SK-N-SH treated with all-trans-retinoic acid at 6 μM for 48 hours (cell line): ENCODE results near the gene CPNE4.

ENCODE experiments used
- ATAC-seq: fragments of 200-7000 bp; cut with Tn5 transposase; 3 replicates; pipeline ENCODE4 v1.9.1; 2020; ENCODE audit warnings: mild to moderate bottlenecking, moderate library complexity
- BACH2 ChIP-seq: fragments of 250-450 bp; sonication (Bioruptor Pico); IDR thresholded peaks from 2 replicates; pipeline ENCODE4 v1.9.0; 2021; ENCODE audit warnings: mild to moderate bottlenecking, borderline replicate concordance
- CSDC2 ChIP-seq: fragments of 250-450 bp; sonication (Bioruptor Pico); IDR thresholded peaks from 2 replicates; pipeline ENCODE4 v1.5.0; 2020; ENCODE audit warnings: mild to moderate bottlenecking, moderate library complexity
- ESRRG ChIP-seq: fragments of 250-450 bp; sonication (Bioruptor Pico); IDR thresholded peaks from 2 replicates; pipeline ENCODE4 v1.6.1; 2021; ENCODE audit warnings: mild to moderate bottlenecking
- GLIS3 ChIP-seq: fragments of 250-450 bp; sonication (Bioruptor Pico); IDR thresholded peaks from 2 replicates; pipeline ENCODE4 v1.5.0; 2020; ENCODE audit warnings: mild to moderate bottlenecking, moderate library complexity
- ISL1 ChIP-seq: fragments of 250-450 bp; sonication (Bioruptor Pico); IDR thresholded peaks from 2 replicates; pipeline ENCODE4 v2.1.2; 2022; ENCODE audit warnings: mild to moderate bottlenecking, moderate library complexity
- OSR1 ChIP-seq: fragments of 250-450 bp; sonication (Bioruptor Pico); IDR thresholded peaks from 2 replicates; pipeline ENCODE4 v1.8.0; 2022; ENCODE audit warnings: moderate library complexity, mild to moderate bottlenecking, inconsistent platforms
- PPARA ChIP-seq: fragments of 250-450 bp; sonication (Bioruptor Pico); IDR thresholded peaks from 2 replicates; pipeline ENCODE4 v1.5.0; 2020; ENCODE audit warnings: mild to moderate bottlenecking, borderline replicate concordance
- RARB ChIP-seq: fragments of 250-450 bp; sonication (Bioruptor Pico); IDR thresholded peaks from 2 replicates; pipeline ENCODE4 v1.8.0; 2021; ENCODE audit warnings: mild to moderate bottlenecking, moderate library complexity
- SNAI2 ChIP-seq: fragments of 250-450 bp; sonication (Bioruptor Pico); IDR thresholded peaks from 2 replicates; pipeline ENCODE4 v1.5.0; 2020; ENCODE audit warnings: mild to moderate bottlenecking, moderate library complexity
- TCF4 ChIP-seq: fragments of 250-450 bp; sonication (Bioruptor Pico); IDR thresholded peaks from 2 replicates; pipeline ENCODE4 v1.8.0; 2021; ENCODE audit warnings: mild to moderate bottlenecking, moderate library complexity, borderline replicate concordance
- TOX ChIP-seq: fragments of 250-450 bp; sonication (Bioruptor Pico); IDR thresholded peaks from 2 replicates; pipeline ENCODE4 v1.8.0; 2021; ENCODE audit warnings: mild to moderate bottlenecking, moderate library complexity, borderline replicate concordance
- ZFP3 ChIP-seq: fragments of 250-450 bp; sonication (Bioruptor Pico); IDR thresholded peaks from 2 replicates; pipeline ENCODE4 v1.5.0; 2020; ENCODE audit warnings: mild to moderate bottlenecking, moderate library complexity
- ZNF565 ChIP-seq: fragments of 450-650 bp; formaldehyde crosslinking; conservative IDR thresholded peaks from 2 replicates; pipeline ENCODE4 v1.5.0; 2020; ENCODE audit warnings: low read depth, mild to moderate bottlenecking, moderate library complexity
- ZNF8 ChIP-seq: fragments of 450-650 bp; formaldehyde crosslinking; IDR thresholded peaks from 2 replicates; pipeline ENCODE4 v1.5.0; 2020; ENCODE audit warnings: mild to moderate bottlenecking, moderate library complexity
- TF ChIP-seq, protein P1 (sequence below): fragments of 250-450 bp; sonication (Bioruptor Pico); IDR thresholded peaks from 2 replicates; pipeline ENCODE4 v1.8.0; 2020; ENCODE audit warnings: mild to moderate bottlenecking, moderate library complexity, borderline replicate concordance
- TF ChIP-seq, protein P2 (sequence below): fragments of 250-450 bp; sonication (Bioruptor Pico); IDR thresholded peaks from 2 replicates; pipeline ENCODE4 v1.5.1; 2020; ENCODE audit warnings: low read depth, mild to moderate bottlenecking, moderate library complexity
- TF ChIP-seq, protein P3 (sequence below): fragments of 250-450 bp; sonication (Bioruptor Pico); IDR thresholded peaks from 2 replicates; pipeline ENCODE4 v1.5.0; 2020; ENCODE audit warnings: mild to moderate bottlenecking, moderate library complexity
- TF ChIP-seq, protein P4 (sequence below): fragments of 250-450 bp; sonication (Bioruptor Pico); IDR thresholded peaks from 2 replicates; pipeline ENCODE4 v1.5.1; 2021; ENCODE audit warnings: mild to moderate bottlenecking, moderate library complexity

CPNE4 gene

DNA sequence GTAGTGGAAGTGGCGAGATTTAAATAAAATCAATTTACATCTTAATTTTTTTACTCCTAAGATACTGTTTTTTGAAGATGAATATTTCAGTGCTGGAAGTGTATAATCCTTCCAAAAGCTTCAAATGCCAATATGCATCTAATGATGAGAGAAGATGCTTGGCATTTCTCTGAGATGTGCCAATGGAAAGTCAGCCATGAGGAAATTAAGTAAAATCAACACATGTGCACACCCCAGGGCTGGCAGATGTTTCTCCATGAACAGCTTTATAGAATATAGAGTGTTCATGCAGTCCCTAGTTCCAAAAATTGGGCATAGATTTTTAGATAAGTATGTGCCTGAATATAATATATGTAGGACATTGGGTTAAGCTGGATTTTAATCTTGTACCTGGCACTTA is 90.1 kb downstream of the CPNE4 start:
- ATAC-seq: no peak
- TF ChIP-seq, protein P1, sequence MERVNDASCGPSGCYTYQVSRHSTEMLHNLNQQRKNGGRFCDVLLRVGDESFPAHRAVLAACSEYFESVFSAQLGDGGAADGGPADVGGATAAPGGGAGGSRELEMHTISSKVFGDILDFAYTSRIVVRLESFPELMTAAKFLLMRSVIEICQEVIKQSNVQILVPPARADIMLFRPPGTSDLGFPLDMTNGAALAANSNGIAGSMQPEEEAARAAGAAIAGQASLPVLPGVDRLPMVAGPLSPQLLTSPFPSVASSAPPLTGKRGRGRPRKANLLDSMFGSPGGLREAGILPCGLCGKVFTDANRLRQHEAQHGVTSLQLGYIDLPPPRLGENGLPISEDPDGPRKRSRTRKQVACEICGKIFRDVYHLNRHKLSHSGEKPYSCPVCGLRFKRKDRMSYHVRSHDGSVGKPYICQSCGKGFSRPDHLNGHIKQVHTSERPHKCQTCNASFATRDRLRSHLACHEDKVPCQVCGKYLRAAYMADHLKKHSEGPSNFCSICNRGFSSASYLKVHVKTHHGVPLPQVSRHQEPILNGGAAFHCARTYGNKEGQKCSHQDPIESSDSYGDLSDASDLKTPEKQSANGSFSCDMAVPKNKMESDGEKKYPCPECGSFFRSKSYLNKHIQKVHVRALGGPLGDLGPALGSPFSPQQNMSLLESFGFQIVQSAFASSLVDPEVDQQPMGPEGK (CRISPR knock-in tag): no peak
- no peak for TF ChIP-seq ZNF565
- no peak for TF ChIP-seq RARB (CRISPR knock-in tag)
- no peak for TF ChIP-seq ZNF8 (CRISPR knock-in tag)
- TF ChIP-seq, protein P2, sequence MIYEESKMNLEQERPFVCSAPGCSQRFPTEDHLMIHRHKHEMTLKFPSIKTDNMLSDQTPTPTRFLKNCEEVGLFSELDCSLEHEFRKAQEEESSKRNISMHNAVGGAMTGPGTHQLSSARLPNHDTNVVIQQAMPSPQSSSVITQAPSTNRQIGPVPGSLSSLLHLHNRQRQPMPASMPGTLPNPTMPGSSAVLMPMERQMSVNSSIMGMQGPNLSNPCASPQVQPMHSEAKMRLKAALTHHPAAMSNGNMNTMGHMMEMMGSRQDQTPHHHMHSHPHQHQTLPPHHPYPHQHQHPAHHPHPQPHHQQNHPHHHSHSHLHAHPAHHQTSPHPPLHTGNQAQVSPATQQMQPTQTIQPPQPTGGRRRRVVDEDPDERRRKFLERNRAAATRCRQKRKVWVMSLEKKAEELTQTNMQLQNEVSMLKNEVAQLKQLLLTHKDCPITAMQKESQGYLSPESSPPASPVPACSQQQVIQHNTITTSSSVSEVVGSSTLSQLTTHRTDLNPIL (CRISPR knock-in tag): no peak
- TF ChIP-seq GLIS3 (CRISPR knock-in tag): no peak
- TF ChIP-seq CSDC2 (CRISPR knock-in tag): no peak
- TF ChIP-seq, protein P3, sequence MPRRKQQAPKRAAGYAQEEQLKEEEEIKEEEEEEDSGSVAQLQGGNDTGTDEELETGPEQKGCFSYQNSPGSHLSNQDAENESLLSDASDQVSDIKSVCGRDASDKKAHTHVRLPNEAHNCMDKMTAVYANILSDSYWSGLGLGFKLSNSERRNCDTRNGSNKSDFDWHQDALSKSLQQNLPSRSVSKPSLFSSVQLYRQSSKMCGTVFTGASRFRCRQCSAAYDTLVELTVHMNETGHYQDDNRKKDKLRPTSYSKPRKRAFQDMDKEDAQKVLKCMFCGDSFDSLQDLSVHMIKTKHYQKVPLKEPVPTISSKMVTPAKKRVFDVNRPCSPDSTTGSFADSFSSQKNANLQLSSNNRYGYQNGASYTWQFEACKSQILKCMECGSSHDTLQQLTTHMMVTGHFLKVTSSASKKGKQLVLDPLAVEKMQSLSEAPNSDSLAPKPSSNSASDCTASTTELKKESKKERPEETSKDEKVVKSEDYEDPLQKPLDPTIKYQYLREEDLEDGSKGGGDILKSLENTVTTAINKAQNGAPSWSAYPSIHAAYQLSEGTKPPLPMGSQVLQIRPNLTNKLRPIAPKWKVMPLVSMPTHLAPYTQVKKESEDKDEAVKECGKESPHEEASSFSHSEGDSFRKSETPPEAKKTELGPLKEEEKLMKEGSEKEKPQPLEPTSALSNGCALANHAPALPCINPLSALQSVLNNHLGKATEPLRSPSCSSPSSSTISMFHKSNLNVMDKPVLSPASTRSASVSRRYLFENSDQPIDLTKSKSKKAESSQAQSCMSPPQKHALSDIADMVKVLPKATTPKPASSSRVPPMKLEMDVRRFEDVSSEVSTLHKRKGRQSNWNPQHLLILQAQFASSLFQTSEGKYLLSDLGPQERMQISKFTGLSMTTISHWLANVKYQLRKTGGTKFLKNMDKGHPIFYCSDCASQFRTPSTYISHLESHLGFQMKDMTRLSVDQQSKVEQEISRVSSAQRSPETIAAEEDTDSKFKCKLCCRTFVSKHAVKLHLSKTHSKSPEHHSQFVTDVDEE: no peak
- TF ChIP-seq TCF4: no peak
- TF ChIP-seq, protein P4, sequence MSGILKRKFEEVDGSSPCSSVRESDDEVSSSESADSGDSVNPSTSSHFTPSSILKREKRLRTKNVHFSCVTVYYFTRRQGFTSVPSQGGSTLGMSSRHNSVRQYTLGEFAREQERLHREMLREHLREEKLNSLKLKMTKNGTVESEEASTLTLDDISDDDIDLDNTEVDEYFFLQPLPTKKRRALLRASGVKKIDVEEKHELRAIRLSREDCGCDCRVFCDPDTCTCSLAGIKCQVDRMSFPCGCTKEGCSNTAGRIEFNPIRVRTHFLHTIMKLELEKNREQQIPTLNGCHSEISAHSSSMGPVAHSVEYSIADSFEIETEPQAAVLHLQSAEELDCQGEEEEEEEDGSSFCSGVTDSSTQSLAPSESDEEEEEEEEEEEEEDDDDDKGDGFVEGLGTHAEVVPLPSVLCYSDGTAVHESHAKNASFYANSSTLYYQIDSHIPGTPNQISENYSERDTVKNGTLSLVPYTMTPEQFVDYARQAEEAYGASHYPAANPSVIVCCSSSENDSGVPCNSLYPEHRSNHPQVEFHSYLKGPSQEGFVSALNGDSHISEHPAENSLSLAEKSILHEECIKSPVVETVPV (CRISPR knock-in tag): no peak
- TF ChIP-seq, all 23 proteins: peak for 0

DNA sequence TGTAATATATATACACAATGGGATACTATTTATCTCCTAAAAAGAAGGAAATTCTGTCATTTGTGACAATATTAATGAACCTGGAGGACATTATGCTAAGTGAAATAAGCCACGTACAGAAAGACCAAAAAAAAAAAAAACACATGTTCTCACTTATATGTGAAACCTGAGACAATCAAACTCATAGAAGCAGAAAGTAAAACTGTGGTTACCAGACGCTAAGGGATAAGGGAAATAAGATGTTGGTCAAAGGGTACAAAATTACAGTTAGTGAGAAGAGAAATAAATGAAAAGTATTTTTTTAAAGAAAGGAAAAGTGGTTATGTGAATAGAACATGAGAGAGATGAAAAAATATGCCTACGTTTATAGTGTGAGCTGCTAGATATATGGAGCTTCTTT is 101.1 kb downstream of the CPNE4 start:
- TF ChIP-seq ZNF565 (no peak), ZFP3 (CRISPR knock-in tag) (no peak), RARB (CRISPR knock-in tag) (no peak), TCF4 (no peak), GLIS3 (CRISPR knock-in tag) (no peak), BACH2 (CRISPR knock-in tag) (no peak), TOX (CRISPR knock-in tag) (no peak), ISL1 (CRISPR knock-in tag) (no peak), PPARA (no peak), SNAI2 (CRISPR knock-in tag) (no peak), OSR1 (CRISPR knock-in tag) (no peak), ESRRG (CRISPR knock-in tag) (no peak)
- TF ChIP-seq, protein P2 (CRISPR knock-in tag): no peak
- TF ChIP-seq, protein P1 (CRISPR knock-in tag): no peak
- TF ChIP-seq, protein P3: no peak
- TF ChIP-seq, protein P4 (CRISPR knock-in tag): no peak
- ATAC-seq: no peak
